A673 (cell line): ENCODE results near the gene RNF208. TPM values are rescaled to one million over a fixed set of nuclear protein-coding genes. Genes with fewer than 3 reads are reported as not detected.

Source experiments
- BruUV-seq: library from RNA; stranded (reverse); fragments of 400-500 nt; replicated peaks from 2 replicates; lab custom pipeline; 2021; lab: Mats Ljungman, UMichigan
- CTCF ChIA-PET: fragments of 300-600 bp; sonication (Branson Sonifier 250); formaldehyde crosslinking; loops from one replicate; lab custom pipeline; 2022; ENCODE audit warnings: antibody characterized with exemption; lab: Charles Lee
- POLR2A ChIA-PET: fragments of 300-600 bp; sonication (Branson Sonifier 250); formaldehyde crosslinking; loops from one replicate; lab custom pipeline; 2022; ENCODE audit warnings: antibody characterized with exemption; ENCODE audit not compliant: low non-redundant PET; lab: Charles Lee
- DNase-seq: peaks from one replicate; pipeline ENCODE4 v3.0.0-alpha.2; 2015; ENCODE audit warnings: low spot score
- H3K27ac ChIP-seq: fragments of 200-600 bp; sonication (generic); 2 replicates; pipeline ENCODE4 v1.5.1; 2016; ENCODE audit warnings: mixed run types, low read depth, mild to moderate bottlenecking, mixed read lengths, antibody characterized with exemption, low read length; ENCODE audit not compliant: poor library complexity, severe bottlenecking
- H3K27me3 ChIP-seq: fragments of 200-600 bp; sonication (generic); replicated peaks from 2 replicates; pipeline ENCODE4 v1.6.1; 2017; ENCODE audit warnings: mixed run types, low read depth, mild to moderate bottlenecking, mixed read lengths, antibody characterized with exemption, low read length; ENCODE audit not compliant: insufficient read depth, poor library complexity
- H3K36me3 ChIP-seq: fragments of 200-600 bp; sonication (generic); 2 replicates; pipeline ENCODE4 v1.6.1; 2016; ENCODE audit warnings: mixed run types, mild to moderate bottlenecking, mixed read lengths, antibody characterized with exemption, low read length; ENCODE audit not compliant: insufficient read depth, poor library complexity, severe bottlenecking
- H3K4me1 ChIP-seq: fragments of 200-600 bp; sonication (generic); 2 replicates; pipeline ENCODE4 v1.6.1; 2017; ENCODE audit warnings: mixed run types, mild to moderate bottlenecking, mixed read lengths, antibody characterized with exemption, low read length; ENCODE audit not compliant: insufficient read depth, poor library complexity, severe bottlenecking
- H3K4me3 ChIP-seq: fragments of 200-600 bp; sonication (generic); 2 replicates; pipeline ENCODE4 v1.5.1; 2016; ENCODE audit warnings: low read depth, mixed run types, mild to moderate bottlenecking, mixed read lengths, low read length; ENCODE audit not compliant: poor library complexity, severe bottlenecking
- H3K9me3 ChIP-seq: fragments of 200-600 bp; sonication (generic); 2 replicates; pipeline ENCODE4 v1.6.1; 2016; ENCODE audit warnings: mixed run types, low read depth, mild to moderate bottlenecking, mixed read lengths, antibody characterized with exemption, low read length; ENCODE audit not compliant: poor library complexity, severe bottlenecking
- EZH2 ChIP-seq: fragments of 200-600 bp; sonication (generic); IDR thresholded peaks from 2 replicates; pipeline ENCODE4 v1.6.1; 2017; ENCODE audit warnings: borderline replicate concordance, low read depth, mild to moderate bottlenecking, mixed read lengths, antibody characterized with exemption, low read length; ENCODE audit not compliant: poor library complexity, severe bottlenecking
- intact Hi-C: fragments of 100-400 bp; cut with micrococcal nuclease; formaldehyde crosslinking; loops from one replicate; pipeline ENCODE4 v1.10.0; 2022; ENCODE audit not compliant: unreplicated experiment
- total RNA-seq: library from RNA; stranded (reverse); gene quantifications from 2 replicates; pipeline ENCODE4 v1.2.3, GENCODE V29; 2021
- TF ChIP-seq, protein P1 (sequence below): fragments of 300-800, 200-600 bp; sonication (generic); conservative IDR thresholded peaks from 2 replicates; pipeline ENCODE4 v1.5.1; 2017; ENCODE audit warnings: low read depth, mild to moderate bottlenecking, antibody characterized with exemption, low read length, moderate library complexity, mixed read lengths

Gene RNF208
- total RNA-seq, 1 experiment from 2014 or later, result 13.7 TPM

DNA sequence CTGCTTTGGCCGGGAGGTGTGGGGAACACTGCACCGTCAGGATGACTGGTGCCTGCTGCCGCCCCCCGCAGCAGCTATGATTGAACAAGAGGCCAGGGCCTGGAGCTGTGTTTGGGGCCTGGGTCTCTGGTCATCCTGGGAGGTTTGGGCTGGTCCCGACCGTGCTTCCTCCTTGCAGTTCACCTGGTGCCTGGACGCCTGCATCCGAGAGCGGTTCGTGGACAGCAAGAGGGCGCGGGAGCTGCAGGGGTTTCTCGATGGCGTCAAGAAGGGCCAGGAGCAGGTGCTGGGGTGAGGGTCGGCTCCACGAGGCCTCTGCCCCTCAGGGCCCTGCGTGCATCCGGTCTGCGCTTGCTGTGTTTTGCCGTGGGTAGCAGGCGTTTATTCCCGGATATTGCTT, 42.0 kb upstream of the RNF208 start:
- Histone ChIP-seq H3K4me1 (no peaks in the 10 kb centered on the region), H3K36me3 (peaks cover 28% of the 10 kb centered on the region), H3K27ac (no peak overlapping the region), H3K9me3 (no peaks in the 10 kb centered on the region), H3K27me3 (no peaks in the 10 kb centered on the region), H3K4me3 (no peak overlapping the region)
- ChIA-PET CTCF (no interaction called here), POLR2A (no interaction called here)
- intact Hi-C loops, result no loop called here
- no TSS peak for BruUV-seq
- TF ChIP-seq EZH2, result no peak
- TF ChIP-seq, protein P1, sequence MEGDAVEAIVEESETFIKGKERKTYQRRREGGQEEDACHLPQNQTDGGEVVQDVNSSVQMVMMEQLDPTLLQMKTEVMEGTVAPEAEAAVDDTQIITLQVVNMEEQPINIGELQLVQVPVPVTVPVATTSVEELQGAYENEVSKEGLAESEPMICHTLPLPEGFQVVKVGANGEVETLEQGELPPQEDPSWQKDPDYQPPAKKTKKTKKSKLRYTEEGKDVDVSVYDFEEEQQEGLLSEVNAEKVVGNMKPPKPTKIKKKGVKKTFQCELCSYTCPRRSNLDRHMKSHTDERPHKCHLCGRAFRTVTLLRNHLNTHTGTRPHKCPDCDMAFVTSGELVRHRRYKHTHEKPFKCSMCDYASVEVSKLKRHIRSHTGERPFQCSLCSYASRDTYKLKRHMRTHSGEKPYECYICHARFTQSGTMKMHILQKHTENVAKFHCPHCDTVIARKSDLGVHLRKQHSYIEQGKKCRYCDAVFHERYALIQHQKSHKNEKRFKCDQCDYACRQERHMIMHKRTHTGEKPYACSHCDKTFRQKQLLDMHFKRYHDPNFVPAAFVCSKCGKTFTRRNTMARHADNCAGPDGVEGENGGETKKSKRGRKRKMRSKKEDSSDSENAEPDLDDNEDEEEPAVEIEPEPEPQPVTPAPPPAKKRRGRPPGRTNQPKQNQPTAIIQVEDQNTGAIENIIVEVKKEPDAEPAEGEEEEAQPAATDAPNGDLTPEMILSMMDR, result no peak
- DNase-seq, result no peak

DNA sequence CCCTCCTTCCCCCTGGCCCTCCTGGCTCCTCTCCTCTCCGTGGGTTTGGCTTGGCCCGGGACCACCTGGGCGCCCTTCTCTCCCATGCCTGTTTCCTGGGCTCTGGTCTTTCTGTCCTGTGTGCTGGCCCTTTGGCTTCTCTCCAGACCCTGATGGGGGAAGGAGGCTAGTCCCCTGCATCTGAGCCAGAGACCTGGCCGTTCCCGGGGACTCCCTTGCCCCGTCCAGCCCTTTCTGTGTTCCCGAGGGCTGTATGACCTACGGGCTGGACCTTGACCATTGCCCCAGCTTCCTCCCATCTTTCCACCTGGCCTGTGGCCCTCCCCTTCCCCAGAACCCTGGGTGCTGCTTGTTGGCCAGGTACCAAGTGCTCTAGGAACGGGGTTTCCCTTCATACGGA, 41.5 kb upstream of the RNF208 start:
- H3K27me3 ChIP-seq, result no peaks in the 10 kb centered on the region
- POLR2A ChIA-PET, result no interaction called here
- no peak overlapping the region for H3K27ac ChIP-seq
- no peaks in the 10 kb centered on the region for H3K4me1 ChIP-seq
- no peaks in the 10 kb centered on the region for H3K9me3 ChIP-seq
- intact Hi-C loops, result no loop called here
- BruUV-seq, result no TSS peak
- TF ChIP-seq EZH2, result no peak
- TF ChIP-seq, protein P1, result no peak
- CTCF ChIA-PET, result no interaction called here
- H3K36me3 ChIP-seq, result peaks cover 34% of the 10 kb centered on the region
- H3K4me3 ChIP-seq, result no peak overlapping the region
- DNase-seq, result no peak

DNA sequence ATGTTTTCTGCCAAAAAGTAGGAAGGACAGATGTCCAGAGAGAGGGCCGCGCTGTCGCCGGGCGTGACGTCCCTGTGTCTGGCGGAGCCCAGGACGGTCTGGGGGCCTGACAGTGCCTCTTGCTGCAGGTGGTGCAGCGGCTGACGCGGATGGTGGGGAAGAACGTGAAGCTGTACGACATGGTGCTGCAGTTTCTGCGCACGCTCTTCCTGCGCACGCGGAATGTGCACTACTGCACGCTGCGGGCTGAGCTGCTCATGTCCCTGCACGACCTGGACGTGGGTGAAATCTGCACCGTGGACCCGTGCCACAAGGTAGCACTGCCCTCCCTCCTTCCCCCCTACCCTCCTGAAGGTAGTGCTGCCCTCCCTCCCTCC, 40.9 kb upstream of the RNF208 start:
- Histone ChIP-seq H3K4me3 (no peak overlapping the region), H3K27ac (no peak overlapping the region), H3K9me3 (no peaks in the 10 kb centered on the region), H3K36me3 (peaks cover 33% of the 10 kb centered on the region), H3K4me1 (no peaks in the 10 kb centered on the region), H3K27me3 (no peaks in the 10 kb centered on the region)
- intact Hi-C loops, result no loop called here
- ChIA-PET POLR2A (no interaction called here), CTCF (no interaction called here)
- BruUV-seq, result no TSS peak
- no peak for DNase-seq
- TF ChIP-seq EZH2, result no peak
- TF ChIP-seq, protein P1, result no peak
